HL-60/S4 (cell line): ENCODE data around the gene ZNF503.

ENCODE experiments used
- in situ Hi-C: fragments of 300-500 bp; cut with MboI; formaldehyde crosslinking; loops from 2 replicates; pipeline ENCODE4 v1.14.3; 2022; ENCODE audit warnings: low sequenced_read_pairs

Gene ZNF503

GRCh38 chr10:75401569-75402485, at the start of gene ZNF503:
TSS of gene ZNF503 (minus strand) at chr10:75401764. CDS start at chr10:75401419, 345 bp downstream.
- in situ Hi-C loops, result no loop called here

- in situ Hi-C loops, result no loop called here
These were observed 49.4 kb upstream of the ZNF503 start for GRCh38 chr10:75450644-75451640.

- in situ Hi-C loops, result no loop called here
These were observed 48.5 kb upstream of the ZNF503 start for GRCh38 chr10:75450075-75450445.

GRCh38 chr10:75449382-75450074, 48.0 kb upstream of the ZNF503 start:
- in situ Hi-C loops, result no loop called here

- in situ Hi-C loops, result no loop called here
These were observed 46.6 kb upstream of the ZNF503 start for GRCh38 chr10:75448166-75448565.

- in situ Hi-C loops, result no loop called here
These were observed 44.9 kb upstream of the ZNF503 start for GRCh38 chr10:75446508-75446907.

- in situ Hi-C loops, result no loop called here
These were observed 43.3 kb upstream of the ZNF503 start for GRCh38 chr10:75444781-75445386.

- in situ Hi-C loops, result no loop called here
These were observed 41.8 kb upstream of the ZNF503 start for GRCh38 chr10:75443362-75443761.

- in situ Hi-C loops, result no loop called here
These were observed 40.1 kb upstream of the ZNF503 start for GRCh38 chr10:75441682-75442081.

GRCh38 chr10:75441196-75441595, 39.6 kb upstream of the ZNF503 start:
- in situ Hi-C loops, result no loop called here

- in situ Hi-C loops, result no loop called here
These were observed 38.8 kb upstream of the ZNF503 start for GRCh38 chr10:75440271-75440793.

- in situ Hi-C loops, result no loop called here
These were observed 38.2 kb upstream of the ZNF503 start for GRCh38 chr10:75439811-75440210.

- in situ Hi-C loops, result no loop called here
These were observed 36.7 kb upstream of the ZNF503 start for GRCh38 chr10:75438275-75438674.

- in situ Hi-C loops, result no loop called here
These were observed 36.1 kb upstream of the ZNF503 start for GRCh38 chr10:75437693-75438092.

- in situ Hi-C loops, result no loop called here
These were observed 35.3 kb upstream of the ZNF503 start for GRCh38 chr10:75436896-75437295.

- in situ Hi-C loops, result no loop called here
These were observed 33.7 kb upstream of the ZNF503 start for GRCh38 chr10:75435291-75435690.

GRCh38 chr10:75434291-75434690, 32.7 kb upstream of the ZNF503 start:
- in situ Hi-C loops, result no loop called here

GRCh38 chr10:75433216-75433615, 31.7 kb upstream of the ZNF503 start:
- in situ Hi-C loops, result no loop called here

GRCh38 chr10:75432763-75433162, 31.2 kb upstream of the ZNF503 start:
- in situ Hi-C loops, result no loop called here

- in situ Hi-C loops, result no loop called here
These were observed 30.6 kb upstream of the ZNF503 start for GRCh38 chr10:75432176-75432575.
